Inflammatory macrophage treated with lipopolysaccharide for 1 hour (primary cell): Measurements from ENCODE around the gene SIX3.
A peak's percentile ranks its signal among the peaks of the same experiment; 100 is the strongest.

ENCODE experiments used
- DNase-seq, 2 donors: peaks; one replicate each; pipeline ENCODE4 v3.0.0-alpha.2; 2020 to 2022

The SIX3 gene

DNA sequence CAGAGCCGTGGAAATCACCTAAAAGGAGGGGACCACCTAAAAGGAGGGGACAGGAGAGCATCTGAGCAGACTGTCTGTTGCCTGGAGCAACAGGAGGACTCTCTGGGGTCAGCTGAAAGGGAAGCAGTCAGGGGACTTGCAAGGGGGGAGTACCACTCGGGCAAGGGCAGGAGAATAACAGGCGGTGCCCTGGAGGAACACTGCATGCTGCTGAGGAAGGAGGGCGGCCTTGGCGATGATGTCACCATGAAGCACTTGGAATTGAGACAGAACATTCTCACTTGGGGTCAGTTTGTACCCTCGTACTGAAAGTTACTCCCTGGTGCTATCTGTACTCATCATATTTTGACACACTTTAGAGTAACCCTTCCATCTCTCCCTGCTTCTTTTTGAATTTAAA, 18.4 kb downstream of the SIX3 start:
- DNase-seq, result no peak

DNA sequence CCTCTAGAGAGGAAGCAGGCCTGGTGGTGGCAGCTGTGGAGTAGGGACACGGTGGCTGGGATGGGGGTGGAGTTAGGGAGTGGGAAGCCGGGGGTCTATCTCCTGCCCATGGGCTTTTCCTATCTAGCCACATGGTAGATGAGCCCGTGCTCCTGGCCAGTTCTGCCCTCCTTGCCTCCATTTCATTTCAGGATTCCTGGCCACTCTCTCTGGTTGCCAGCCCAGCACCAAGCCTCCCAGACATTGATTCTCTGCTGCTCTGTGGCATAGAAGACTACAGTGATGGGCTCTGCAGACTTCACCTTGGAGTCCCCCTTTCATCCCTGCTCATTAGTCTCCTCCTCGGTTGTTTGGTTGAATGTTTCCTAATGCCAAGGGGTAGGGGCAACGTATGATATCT, 19.4 kb downstream of the SIX3 start:
- no peak for DNase-seq

DNA sequence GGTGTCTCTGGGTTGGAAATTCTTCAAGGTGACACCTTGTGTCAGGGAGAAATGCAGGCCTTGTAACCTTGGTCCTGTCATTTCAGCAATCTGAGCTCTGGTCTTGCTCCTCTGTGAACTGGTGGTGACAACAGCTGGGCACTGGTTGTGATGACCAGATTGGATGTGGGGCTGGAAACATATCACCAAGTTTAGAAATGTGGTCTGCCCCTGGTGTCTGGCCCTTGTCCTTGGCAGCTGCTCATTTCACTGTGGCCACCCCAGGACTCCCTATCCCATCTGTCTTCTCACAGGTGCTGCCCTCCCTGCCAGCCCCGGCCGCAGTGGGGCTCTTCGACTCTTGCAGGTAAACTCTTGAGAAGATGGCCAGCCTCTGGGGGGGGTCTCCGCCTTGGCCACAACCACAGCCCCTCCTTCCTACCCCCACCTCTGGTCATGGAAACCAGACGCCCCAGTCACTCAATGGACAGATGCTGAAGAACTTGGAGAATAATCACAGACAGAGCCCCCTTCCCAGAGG, 20.7 kb downstream of the SIX3 start:
- DNase-seq, result no peak

DNA sequence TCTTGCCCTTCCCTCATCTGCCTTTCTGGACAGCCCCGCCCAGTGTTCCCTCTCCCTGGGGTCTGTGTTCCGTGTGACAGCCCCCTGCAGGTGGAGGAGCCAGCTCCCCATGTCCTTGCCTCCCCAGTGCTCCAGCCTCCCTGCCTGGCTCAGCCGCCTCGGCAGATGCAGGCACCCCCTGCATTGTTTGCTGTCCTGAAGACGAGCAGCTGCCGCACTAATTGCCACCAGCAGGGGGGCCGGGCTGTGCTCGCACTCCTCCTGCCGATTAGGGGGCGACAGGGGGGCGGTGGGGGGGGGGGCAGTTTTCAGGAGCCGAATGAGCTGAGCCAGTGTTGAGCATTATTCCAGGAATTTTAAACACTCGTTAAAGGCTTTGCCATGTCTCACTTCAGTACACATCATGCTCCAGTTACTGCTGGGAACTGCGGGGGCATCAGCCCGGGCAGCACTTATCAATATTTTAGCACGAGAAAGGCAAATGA, 23.3 kb downstream of the SIX3 start:
- DNase-seq, result no peak

DNA sequence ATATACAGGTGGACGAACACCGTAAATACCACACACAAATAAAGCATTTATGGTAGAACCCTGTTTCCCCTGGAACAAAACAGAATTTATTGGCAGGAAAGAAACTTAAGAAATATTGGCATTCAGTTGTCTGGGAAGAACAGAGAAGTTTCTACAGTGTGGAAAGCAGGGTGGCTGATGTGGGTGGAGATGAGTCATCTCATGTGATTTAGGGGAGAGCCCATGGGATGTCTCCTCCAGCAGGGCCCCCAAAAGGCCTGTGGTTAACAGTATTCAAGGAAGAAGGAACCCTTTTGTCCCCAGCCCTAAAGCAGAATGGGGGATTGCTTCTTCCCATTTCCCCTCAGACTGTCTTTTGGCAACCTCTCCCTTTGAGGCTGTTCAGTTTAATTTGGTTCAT, 24.2 kb downstream of the SIX3 start:
- DNase-seq, result peak; percentile 94

DNA sequence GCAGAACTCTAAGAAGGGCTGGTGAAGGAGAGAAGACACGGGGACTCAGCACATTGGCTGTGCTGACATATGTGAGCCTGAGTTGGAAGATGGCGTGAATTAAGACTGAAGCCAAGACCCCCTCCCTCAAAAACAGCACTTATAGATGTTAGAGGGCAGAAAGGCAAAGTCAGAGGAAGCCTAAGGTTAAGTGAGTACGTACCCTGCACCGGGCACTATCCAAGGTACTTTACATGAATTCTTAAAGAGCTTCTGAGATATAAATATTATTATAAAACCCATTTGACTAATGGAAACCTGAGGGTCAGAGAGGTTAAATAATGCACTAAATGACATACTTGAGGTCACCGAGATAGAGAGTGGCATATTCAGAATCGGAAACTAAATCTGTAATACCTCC, 25.6 kb downstream of the SIX3 start:
- DNase-seq, result no peak

DNA sequence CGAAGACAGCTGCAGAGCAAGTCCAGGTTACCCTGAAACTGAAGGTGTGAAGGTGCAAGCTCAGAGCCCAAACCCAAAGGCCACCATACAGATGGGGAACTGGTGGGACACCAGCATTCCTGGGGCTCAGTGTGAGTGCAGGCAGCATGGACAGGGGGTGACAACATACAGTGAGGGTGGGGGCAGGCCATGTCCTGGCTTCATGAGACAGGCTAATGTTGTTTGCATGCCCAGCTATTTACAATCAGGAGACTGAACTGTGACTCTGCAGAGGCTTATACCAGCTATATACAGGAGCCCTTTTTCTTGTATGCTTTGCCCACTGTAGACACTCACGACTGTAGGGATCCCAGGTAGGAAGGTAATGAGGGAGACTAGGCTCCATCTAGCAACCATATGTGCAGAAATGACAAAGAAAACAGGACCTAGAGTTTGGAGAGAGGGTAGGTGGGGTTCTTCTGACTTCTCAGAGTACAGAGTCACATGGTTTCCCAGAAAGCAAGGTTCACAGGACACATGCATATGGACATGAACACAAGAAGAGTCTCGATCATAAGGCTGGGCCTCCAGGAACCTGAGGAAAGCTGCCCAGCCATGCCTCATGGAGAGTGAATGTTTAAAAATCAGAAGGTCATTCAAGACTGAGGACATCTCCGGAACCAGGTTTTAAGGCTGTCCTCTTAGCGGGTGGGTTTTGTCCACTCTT, 26.4 kb downstream of the SIX3 start:
- no peak for DNase-seq

DNA sequence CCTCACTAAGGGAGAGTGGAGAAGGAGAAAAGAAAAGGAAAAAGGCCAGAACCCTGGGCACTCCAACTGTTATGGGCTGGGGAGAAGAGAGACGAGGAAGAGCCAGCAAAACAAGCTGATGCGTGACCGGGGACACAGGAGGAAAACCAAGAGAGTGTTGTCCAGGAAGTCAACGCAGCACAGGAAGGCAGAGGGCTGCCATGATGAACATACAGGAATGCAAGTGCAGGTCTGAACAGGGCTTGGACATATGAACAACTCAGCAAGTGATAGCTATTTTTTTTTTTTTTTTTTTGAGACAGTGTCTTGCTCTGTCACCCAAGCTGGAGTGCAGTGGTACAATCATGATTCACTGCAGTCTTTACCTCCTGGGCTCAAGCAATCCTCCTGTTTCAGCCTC, 28.4 kb downstream of the SIX3 start:
- no peak for DNase-seq

DNA sequence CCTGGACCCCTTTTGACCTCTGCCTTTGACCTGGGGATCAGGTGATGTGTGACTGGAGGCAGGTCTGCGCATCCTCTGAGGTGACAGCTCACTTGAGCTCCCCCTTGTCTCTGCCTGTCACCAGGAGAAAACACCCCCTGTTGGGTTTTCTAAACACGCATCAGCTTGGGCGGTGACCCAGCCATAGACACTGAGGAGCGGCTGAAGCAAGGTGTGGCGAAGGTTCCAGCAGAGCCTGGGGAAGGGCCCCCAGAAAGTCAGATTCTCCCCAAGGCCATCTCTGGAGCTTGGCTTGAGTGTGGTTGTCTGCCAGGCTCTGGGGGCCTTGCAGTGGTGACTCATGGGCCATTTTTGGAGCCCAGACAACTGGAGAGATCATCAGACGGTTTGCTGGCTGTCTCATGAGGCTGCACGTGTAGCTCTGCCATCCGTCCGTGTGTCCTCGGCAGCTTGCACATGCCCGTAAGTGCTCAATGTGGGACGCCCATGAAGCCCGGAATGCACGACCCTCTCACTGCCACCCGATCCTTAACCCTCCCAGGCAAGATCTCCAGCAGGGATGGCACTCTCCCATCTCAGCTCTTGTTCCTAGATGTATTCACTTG, 29.4 kb downstream of the SIX3 start:
- no peak for DNase-seq

DNA sequence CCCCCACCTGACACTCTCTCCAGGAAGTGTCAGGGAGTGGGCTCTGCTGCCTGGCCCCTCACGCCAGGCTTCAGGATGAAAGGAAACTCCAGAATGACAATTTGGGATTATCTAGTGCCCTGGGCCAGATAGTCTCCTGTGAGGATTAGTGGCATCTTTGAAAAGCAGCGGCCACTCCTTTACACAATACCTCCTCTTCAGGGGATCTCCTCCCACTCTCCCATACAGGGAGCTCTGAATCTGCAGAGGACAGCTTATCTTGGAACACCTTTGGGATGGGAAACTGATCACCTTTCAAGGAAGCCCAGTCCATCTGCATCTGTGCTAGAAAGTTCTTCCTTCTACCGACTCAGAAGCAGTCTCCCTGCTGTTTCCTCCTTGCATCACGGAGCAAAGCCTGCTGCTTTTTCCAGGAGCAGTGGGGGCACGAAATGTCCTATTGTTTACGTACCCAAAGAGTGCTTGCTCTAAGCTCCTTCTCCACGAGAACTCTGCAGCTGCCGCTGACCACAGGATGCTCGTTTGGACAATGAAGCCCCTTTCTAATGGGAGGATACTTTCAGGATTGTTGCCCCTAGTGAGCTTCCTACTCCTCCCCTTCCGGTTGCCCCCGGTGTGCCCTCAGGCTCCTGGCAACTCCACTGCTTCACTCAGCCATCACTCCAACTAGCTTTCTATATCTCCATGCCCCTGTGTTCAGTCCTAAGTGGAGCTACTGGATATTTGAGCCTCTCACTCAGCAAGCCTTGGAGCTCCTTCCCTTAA, 31.5 kb downstream of the SIX3 start:
- DNase-seq, result no peak

DNA sequence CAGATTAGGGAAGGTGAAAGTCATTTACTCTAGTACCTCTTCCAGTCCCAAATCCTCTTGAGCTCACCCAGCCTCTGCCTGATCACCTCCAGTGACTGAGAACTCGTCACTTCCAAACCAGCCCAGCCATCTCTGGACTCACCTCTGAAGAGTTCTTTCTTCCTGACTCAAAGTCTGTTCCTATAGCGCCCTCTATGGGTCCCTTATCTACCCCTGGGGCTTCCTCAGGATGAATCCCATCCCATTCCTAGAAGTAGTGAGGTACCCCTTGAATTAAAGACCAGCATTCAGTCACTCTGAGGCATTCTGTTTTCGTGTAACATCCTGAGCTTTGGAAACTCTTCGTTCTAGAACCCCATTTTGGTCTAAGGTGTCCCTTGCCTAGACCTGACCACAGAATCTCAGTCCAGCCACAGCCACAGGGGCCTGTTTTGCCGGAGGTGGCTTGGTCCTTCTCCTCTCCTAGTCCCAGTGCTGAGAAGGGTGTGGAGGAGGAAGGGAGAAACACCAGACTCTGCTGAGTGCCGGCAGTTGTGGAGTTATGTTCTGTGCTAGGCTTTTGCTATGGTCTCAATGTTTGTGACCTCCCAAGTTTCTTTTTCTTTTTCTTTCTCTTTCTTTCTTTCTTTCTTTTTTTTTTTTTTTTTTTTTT, 32.7 kb downstream of the SIX3 start:
- peak; percentile 38 to 89 for DNase-seq

DNA sequence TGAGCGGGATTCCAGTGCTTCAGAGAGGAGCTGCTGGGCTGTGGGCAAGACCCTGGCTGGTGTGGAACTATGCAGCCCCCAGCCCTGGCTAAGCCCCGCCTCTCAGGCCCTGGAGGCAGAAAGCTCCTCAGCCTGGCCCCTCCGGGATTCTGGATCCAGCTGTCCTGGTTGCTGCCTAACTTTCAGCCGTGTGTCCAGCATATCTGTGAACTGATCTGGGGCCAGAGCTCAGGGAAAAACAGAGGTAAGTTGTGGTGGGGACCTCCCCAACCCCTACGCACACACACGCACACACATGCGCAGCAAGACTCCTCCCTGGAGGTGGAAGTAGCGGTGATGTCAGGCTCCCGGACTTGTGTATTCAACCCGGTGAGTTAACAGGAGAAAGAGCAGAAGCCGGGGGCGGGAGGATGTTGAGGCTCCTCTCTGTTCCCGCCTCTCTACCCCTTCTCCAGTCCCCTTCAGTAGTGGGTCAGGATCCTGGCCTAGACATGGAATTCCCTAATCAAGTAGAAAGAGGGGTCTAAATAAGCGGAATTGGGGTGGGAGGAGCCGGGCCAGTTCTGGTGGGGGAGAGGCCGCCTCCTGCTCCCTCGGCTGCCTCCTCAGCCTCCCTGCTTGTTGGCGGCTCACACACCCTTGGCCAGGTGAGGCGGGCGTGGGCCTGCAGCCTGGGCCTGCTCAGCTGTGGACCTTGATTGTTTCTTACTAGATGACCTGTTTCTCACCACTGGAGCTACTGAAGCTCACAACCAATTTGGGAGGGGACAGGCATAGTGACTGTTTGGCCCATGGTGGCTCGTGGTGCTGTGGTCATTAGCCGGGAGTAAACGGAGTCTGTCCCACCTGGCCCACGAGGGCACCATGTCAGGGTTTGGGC, 34.3 kb downstream of the SIX3 start:
- no peak for DNase-seq

DNA sequence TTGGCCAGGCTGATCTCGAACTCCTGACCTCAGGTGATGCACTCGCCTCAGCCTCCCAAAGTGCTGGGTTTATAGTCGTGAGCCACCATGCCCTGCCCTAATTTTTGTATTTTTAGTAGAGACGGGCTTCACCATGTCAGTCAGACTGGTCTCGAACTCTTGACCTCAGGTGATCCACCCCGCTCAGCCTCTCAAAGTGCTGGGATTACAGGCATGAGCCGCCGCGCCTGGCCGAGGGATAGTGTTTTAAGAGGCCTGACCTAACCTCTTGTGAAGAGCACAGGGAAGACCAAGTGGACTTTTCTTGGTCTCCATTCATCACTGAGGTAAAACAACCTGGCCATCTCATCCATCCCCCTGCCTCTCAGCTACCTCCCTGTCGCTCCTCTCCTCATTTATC, 38.1 kb downstream of the SIX3 start:
- no peak for DNase-seq

DNA sequence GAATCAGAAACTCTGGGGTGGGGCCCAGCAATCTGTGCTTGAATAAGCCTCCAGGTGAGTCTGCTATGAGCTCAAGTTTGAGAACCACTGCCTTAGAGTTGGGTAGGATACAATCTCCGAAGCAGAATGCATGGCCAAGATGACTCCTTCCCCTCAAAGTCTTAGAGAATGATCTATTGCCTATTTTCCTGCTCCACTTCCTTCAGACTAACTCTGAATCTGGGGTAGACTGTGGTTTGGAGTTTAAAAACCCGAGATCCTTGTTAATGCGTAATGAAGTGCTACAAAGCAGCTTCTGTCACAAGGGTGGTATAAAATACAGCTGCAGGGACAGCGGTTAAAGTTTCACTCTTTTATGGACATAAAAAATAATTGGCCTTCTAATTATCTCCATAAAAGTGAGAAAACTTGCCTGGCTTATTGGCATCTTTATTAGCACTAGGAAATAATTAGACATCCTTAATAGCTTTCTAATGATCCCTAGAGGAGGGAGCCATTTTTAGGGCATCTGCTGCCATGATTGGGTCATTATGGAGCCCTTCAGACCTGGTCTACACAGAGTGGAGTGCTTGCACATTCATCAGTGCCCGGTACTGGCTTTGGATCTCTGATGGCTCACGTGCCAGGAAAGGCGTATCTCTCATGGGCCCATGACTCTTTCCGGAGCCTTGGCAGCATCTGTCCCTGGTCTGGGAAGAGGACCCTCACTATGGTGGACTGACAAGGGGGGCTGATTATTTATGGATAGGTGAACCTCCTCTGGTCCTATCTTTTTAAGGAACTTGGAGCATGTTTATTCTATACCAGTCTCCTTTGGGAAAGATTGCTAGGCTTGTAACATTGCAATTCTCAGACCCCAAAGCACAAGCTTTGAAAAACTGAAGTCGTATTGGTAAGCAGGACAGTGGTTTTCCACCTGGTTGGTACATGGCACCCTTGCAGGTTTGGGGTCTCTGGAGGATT, 39.5 kb downstream of the SIX3 start:
- DNase-seq, result no peak

DNA sequence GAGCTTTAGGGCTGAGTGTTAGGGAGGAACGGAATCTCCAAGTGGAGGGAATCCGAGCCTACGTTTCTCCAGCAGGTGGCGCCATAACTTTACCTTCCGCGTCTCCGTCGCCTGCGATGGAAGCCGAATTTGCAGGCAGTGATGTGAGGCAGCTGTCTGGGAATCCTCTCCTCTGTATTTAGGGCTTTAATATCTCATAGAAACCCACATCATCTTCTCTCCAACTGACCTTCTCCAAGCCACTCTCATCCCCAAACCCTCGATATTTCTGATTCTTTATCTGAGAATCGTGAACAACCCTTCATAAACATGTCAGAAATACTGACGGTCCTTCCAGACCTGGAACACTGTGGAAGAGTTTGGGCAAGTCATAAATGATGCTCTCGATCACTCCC, 40.2 kb downstream of the SIX3 start:
- peak in 1 of 2 donors; percentile 91 for DNase-seq

DNA sequence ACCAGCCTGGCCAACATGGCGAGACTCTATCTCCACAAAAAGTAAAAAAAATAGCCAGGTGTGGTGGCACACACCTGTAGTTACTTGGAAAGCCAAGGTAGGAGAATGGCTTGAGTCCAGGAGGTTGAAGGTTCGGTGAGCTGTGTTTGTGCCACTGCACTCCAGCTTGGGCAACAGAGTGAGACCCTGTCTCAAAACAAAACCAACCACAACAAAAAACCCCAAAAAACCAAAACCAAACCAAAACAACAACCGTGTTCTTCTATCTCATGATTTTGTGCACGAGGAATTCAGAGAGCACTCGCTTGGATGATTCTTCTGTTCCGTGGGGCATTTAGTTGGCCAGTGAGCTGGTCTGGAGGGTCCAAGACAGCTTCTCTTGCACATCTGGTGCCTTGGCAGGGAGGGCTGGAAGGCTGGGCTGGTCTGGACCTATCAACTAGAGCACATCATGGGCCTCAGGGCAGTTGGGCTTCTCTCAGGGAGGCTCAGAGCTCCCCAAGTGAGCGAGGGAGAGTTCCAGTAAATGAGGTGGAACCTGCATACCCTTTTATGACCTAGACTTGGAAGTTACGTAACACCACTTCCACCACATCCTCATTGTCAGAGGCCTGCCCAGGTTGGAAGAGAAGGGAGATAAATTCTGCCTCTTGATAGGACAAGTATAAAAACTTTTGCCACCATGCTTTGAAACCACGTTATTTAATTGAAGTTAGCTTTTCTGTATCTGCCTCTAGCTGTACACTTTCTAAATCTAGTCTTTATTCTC, 42.5 kb downstream of the SIX3 start:
- DNase-seq, result no peak

DNA sequence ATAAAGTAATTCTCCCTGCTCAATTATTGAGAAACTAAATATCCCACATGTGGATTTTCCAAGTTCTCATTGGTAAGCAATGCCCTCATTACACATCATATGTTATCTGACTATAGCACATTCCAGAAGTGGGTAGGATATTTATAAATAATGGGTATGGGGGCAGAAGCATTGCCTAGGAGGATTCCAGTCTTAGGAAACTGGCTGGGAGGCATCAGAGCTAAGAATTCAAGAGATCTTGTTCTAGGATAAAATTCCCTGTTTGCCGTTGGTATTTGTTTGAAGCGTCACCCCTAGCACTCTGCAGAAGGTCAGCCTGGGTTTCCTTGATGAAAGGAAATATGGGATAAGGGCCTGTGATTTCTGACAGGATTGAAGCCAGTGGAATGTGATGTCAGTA, 47.7 kb downstream of the SIX3 start:
- no peak for DNase-seq

DNA sequence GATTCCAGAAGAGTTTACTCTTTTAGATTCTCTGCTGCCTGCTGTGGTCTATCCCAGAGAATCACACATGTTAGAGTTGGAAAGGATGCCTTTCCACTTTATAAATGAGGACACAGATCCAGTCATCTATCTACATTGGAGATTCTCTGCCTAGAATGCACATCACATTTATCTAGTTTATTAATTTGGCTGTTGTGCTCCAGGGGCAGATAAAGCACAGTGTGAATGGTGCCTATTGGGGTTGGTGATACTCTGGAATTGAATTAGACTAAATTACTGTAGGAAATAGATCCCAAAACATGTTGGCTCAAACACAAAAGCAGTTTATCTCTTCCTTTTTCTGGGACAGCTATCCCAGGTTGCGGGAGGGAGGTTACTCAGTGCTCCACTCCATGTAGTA, 52.9 kb downstream of the SIX3 start:
- no peak for DNase-seq
